Hindlimb muscle (tissue), 1 donor: ENCODE results near the gene PRICKLE2. TPM values are rescaled to one million over a fixed set of nuclear protein-coding genes. Genes with fewer than 3 reads are reported as not detected.

Experiments used
- DNase-seq: peaks from one replicate; pipeline ENCODE4 v3.0.0-alpha.2; 2013
- polyA plus RNA-seq: library from polyadenylated mRNA; unstranded; fragments of 120-200 nt; gene quantifications from one replicate; pipeline ENCODE4 v1.2.1, GENCODE V29; 2013; ENCODE audit not compliant: insufficient read length

The PRICKLE2 gene
- polyA plus RNA-seq, 1 donor, result 11.0 TPM

DNA sequence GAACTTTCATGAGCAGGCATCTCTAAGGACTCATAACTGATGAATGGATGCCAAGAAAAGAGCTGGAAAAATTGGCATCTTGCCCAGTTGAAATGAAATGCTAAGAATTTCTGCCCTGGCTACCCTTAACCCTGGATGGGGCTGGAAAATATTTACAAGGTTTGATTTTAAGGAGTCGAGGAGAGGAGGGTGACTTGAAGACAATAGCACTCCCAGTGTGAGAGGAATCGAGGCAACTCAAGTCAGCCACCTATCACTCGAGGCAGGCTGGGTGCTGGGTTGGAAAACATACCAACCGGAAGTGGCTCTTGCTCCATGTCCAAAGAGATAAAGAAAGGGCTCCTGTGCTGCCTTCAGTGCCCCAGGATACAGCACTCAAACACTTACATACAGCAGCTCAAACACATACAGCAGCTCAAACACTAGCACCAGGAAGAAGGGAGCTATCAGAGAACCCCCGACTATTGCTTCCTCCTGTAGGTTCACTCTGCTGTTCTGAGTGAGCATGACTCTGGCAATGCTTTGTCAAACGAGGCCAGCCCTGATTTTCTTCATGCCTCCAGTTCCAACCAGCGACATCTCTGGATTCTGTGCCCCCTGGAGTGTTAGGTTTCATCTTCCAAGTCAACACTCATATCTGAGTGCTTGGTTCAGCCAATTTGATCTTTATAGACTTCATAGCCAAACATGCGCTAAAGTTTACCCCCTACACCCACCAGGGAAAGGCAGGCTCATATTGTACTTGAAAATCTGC lies 4.9 kb downstream of the PRICKLE2 start:
- DNase-seq, result no peak

GRCh38 chr3:64218746-64219145 lies 6.5 kb downstream of the PRICKLE2 start:
- DNase-seq, result no peak

DNA sequence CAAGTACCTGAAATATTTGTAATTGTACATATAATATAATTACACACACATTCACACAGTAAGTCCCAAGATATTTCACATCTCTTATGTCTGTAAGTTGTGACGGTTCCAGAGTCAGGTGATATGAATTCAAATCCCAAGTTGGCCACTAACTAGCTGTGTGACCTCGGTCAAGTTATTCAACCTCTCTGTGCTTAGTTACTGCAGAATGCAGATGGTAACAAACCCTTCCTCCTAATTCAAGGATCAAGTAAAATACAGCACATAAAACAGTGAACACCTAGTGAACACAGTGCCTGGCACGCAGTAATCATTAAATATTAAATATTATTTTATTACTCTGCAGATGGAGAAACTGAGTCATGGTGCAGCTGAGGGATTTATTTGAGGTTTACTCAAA lies 6.9 kb downstream of the PRICKLE2 start:
- DNase-seq, result no peak

DNA sequence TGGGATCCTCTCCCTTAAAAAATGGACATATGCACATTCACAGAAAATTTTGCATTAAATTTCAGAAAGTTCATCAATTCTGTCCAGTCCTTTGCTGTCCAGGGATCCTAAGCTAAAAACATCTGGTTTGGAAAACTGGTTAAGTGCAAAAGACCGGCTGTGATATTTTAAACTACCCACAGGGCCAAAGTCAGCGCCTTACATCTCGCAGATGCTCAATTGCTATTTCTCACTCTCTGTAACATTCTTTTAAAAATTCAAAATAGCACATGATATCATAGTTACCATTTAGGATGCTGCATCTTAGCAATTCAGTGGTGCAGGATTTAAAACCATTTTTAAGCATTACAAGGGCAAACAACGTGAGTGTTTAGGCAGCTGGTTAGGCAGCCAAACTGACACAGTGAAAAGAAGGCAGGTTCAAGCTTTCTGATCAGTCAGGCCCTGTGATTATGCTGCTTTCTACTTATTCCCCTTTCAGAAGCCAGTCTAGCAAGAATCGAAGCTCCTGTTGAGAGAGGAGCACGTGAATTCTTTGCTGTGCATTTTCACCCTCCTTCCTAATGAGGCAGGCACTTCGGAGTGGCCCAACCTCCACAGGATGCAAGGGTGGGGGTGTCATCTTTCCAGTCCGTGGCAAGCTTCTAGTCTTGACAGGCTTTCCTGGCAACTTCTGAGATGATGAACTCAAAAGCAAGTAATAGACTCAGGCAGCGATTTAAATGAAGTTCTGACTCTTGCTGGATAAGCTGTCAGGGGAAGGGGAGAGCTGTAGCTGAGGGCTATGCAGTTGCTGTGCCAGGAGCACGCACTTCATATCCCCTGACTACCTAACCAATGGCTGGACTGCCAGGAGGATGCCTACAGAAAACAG lies 8.8 kb downstream of the PRICKLE2 start:
- DNase-seq, result no peak

GRCh38 chr3:64215559-64215958 lies 9.7 kb downstream of the PRICKLE2 start:
- DNase-seq, result no peak

- no peak for DNase-seq
Observed at GRCh38 chr3:64215103-64215502, 10.2 kb downstream of the PRICKLE2 start.

DNA sequence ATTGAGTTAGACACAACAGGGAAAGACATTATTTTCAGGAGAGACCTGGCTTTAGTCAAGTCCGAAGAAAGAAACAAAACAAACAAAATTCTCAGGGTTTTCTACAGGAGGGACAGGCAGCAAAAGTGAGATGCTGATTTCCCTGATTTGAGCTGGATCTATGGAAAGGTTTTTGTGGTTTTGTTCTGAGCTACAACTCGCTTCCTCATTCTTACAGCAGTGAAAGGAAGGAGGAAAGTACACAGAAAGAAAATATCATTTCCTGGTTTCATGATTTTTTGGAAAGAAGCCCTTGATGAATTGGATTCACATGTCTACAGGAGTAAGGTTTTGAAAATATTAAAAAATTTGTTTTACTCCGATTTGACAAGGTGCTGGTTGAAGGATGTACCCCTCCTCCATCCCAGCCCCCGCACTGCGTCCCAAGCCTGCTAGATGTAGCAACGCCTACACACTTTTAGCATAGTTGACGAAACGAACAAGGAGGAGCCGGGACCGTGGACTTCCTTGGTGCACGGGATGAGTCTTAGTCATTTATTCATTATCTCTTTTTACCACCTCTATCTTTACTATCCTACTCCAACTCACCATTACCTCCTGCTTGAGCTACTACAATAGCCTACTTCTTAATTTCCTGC lies 10.8 kb downstream of the PRICKLE2 start:
- no peak for DNase-seq

GRCh38 chr3:64213962-64214379 lies 11.3 kb downstream of the PRICKLE2 start:
- no peak for DNase-seq

DNA sequence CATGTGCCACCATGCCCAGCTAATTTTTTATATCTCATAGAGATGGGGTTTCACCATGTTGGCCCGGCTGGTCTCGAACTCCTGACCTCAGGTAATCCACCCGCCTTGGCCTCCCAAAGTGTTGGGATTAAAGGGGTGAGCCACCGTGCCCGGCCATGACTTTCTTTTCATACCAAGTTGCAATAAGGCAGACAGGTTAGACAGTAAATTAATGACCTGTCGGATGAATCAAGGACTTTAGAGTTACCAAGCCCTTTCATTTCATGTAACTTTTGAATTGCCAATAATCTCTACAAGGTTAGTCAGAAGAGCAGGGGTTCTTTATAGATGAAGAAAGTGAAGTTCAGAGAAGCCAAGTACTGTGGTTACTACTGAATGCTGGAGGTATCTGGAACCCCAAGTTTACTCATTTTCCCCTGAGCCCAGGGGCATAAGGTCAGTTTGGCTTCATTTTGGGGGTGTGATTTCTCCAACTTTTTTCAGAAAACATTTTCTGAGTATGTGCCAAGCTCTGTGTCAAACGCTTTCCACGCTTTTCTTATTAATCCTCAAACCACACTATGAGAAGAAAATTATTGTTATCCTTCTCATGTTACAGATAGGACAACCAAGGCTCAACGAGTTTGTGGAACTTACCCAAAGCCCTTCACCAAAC lies 11.9 kb downstream of the PRICKLE2 start:
- no peak for DNase-seq

DNA sequence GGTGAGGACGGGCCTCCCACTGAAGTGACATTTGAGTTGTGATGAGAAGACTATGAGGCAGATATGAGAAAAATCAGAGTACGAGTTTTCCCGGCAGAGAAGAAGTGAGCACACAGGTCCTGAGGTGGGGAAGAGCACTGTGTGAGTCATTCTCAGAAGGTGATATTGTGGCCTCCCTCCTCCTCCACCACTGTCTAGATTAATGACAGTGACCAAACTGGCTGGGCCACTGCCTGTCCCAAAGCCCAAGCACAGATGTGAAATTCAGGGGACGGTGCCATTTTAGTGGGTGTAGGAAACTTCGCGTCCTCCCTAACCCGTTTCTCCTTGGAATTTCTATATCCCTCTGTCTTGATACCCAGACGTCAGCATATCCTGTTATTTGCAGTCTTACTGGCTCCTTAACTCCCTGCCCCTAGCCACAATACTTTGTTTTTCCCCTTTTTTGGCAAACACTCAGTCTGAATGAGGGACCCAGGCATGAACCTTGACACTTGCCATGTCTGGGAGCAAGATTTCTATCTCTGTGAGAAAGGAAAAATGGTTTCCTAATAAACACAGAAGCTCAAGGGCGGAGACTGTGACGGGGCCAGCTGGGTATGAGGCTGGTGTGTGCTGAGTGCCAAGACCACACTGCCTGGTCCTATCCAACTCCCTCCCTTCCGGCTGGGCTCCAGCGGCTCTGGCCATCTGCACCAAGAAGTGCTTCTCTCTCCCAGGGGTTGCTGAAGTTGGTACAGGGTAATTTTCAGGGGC lies 15.2 kb downstream of the PRICKLE2 start:
- no peak for DNase-seq

DNA sequence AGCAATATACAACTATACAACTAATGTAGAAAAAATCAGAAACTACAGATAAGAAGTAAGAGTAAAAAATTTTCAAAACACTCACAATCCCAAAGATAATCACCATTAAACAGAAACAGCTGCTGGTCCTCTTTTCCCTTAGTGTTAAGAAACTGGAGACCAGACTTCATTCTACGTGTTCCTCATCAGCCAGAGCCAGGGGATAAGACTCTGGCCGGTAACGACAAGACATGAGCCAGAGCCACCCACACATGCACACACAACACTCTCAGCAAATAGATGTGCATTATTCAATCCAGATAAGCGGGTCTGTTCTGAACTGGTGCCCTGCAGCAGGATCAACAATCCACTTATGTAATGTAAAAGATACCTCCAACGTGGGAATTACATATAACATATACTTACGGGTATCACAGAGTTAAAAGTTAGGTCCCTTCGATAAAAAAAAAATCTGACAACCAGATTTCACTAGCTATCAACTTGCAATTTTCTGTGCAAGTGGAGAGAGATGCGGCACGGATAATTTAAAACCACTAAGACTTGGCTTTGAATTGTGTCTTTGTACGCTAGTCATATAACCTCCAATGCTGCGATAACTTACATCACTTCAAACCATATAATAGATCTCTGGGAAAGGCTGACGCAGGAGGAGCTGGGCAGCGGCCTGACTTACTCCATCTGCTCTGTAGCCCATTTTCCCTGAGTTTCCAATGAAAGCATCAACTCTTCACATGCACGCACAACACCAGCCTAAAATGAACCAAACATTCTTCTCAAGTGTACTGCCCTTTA lies 17.8 kb downstream of the PRICKLE2 start:
- DNase-seq, result no peak

GRCh38 chr3:64203969-64204908 lies 21.0 kb downstream of the PRICKLE2 start:
- no peak for DNase-seq

DNA sequence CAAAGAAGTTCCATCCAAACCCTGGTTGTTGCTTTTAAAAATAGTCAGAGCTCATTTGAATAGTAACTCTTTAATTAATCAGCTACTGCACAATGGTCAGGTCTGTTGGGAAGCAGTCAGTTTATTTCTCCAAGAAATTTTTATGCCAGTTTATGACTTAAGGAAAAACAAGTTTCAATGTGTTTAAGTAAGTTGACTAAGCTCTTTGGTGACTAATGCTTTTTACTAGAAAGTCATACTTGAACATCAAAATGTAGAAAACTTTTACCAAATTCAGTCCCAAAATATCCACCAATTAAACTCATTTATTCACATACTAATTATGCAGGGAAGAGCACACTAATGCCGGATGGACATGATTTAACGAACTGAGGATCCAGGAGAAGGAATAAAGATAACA lies 22.1 kb downstream of the PRICKLE2 start:
- no peak for DNase-seq

DNA sequence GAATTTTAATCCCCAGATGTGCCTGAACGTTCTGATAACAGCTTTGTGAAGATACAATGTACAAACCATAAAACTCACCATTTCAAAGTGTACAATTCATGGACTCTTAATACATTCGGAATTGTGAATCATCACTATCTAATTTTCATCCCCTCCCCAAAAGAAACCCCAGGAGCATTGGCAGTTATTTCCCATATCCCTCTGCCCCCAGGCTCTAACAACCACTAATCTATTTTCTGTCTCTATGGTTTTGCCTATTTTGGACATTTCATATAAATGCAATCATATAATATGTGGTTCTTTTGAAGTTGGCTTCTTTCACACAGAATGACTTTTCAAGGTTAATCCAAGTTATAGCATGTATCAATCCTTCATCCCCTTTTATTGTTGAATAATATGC lies 25.3 kb downstream of the PRICKLE2 start:
- DNase-seq, result no peak

DNA sequence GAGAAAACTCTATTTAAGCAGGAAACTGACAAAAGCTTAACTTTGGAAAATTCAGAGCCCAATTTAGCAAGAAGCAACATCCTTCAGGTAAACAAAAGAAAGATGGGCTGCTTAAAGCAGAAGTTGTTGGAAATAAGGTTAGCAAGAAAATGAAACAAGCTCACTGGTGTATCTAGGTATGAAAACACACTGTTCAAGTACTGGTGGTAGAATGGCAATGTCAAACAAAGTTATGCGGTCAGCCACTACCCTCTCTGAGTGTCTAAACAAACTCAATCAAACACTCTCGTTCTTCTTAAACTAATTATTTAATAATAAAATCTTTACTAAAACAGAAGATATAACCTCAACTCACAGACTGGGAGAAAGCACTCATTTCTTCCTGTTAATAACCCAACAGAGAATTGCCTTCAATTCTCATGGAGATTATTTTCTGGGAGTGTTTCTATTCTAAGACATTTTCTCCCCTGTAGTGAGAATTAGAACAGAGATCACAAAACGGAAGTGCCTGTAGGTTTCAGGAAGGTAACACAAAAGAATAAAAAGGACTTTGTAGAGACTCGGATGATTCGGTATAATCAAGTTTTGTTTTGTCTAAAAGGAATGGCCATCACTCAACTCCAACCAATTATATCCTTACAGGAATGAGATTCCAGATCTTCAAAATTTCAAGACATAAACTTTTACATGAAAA lies 28.9 kb downstream of the PRICKLE2 start:
- no peak for DNase-seq

DNA sequence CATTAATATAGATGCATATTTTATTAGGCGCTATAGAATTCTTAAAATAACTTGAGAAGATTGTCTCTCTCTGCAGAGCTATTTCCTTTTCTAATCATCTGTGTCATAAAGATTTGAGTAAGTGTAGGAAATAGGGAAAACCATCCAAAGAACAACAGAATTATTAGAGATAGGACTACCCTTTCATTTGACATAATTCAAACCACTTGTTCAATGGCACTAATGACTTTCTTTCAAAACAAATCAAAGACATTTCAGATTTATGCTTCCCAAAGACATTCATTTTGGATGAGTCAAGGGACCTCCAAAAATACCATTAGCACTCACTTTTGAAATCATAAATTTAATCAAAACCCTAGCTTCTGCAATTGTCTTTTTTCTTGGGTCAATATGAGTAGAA lies 29.5 kb downstream of the PRICKLE2 start:
- DNase-seq, result no peak

DNA sequence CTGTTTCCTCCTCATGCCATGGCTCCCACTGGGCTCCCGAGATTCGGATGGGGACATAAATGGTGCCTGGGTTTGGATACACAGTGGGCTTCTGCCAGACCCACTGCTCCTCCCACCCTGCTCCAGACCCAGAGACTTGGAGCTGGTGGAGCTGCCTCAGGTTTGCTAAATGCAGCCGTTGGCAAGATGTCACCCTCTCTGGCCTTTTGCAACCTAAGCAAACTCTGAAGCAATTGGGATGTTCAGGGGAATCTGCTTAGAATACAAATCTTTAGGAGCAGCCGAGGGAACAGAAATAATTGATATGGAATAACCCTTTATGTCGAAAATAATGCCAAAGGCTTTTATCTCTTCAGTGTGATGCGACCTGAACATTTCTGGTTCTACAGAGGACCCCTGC lies 33.4 kb downstream of the PRICKLE2 start:
- DNase-seq, result no peak

DNA sequence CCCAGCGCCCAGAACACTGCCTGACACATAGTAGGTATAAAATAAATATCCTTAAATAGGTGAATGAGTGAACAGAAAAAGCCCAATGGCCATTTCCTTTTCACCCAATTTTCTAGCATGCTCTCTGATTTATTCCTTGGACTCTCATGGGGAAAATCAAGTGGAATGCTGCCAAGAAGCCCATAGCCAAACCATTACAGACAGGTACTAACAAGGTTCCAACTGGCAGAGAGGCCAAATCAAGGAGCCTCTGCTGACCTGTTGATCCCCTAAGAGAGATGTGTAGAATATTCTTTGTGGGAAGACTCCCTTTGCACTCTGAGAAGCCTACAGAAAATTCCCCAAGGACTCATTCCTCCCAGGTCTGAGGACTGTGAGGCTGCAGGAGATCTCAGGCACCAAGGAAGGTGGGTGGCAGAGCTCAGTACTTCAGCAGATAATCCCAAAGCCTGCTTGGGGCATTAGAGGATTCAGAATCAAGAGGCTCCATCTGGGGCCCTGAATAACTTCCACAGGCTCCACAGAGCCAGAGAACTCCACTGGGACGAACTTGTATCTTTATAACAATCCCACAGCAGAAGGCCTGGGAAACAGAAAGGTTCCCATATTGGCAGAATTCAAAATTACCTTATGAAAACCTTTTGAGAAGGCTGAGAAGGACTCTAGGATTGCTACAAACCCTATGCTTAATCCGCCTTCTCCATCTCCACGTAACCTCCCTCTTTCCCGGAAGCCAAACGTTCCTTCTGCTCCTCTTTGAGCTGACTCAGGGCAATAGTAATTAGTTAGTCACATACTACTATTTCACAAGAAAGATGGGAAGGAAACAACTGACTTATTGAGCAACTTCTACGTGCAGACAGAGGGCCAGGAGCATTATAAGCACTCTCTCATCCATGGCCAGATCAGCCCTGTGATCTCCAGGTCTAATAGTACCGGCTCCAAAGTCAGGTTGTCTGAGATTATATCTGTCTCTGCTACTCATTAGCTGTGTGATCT lies 34.5 kb downstream of the PRICKLE2 start:
- no peak for DNase-seq
